Measurements from ENCODE around the gene CEP89. TPM values are rescaled to one million over a fixed set of nuclear protein-coding genes. Genes with fewer than 3 reads are reported as not detected.
"Not testable (repeated sequence)": the region's sequence is repeated elsewhere in the genome, so short reads cannot be mapped to it uniquely, and the experiment has no call there.

CEP89 gene
- total RNA-seq, 1 experiment from 2014 or later, result 21.3 TPM

- Histone ChIP-seq H3K27me3 (no peaks in the 10 kb centered on the region), H3K4me3 (no peak overlapping the region), H3K36me3 (no peaks in the 10 kb centered on the region), H3K27ac (no peak overlapping the region), H3K4me1 (peaks cover 21% of the 10 kb centered on the region), H3K9me3 (replicated peaks) (no peaks in the 10 kb centered on the region)
- no peak for DNase-seq
Measured at GRCh38 chr19:32863301-32863700, 108.5 kb downstream of the CEP89 start.

DNA sequence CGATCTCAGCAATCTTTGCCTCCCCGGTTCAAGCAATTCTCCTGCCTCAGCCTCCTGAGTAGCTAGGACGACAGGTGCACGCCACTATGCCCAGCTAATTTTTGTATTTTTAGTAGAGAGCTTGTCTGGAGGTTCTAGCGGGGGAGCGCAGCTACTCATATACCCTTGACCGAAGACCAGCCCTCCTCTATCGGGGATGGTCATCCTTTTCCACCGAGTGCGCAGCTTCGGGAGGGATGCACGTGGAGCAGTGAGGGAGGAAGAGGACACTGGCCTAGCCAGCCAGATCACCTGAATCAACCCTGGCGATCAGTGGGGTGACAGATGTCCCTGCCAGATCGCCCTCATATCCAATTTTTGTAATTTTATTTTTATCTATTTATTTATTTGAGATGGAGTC lies 109.0 kb downstream of the CEP89 start:
- Histone ChIP-seq H3K9me3 (replicated peaks) (no peaks in the 10 kb centered on the region), H3K4me1 (peaks cover 21% of the 10 kb centered on the region), H3K27me3 (no peaks in the 10 kb centered on the region), H3K27ac (no peak overlapping the region), H3K4me3 (no peak overlapping the region), H3K36me3 (no peaks in the 10 kb centered on the region)
- no peak for DNase-seq

GRCh38 chr19:32862173-32862572 lies 109.6 kb downstream of the CEP89 start:
- Histone ChIP-seq H3K9me3 (replicated peaks) (no peaks in the 10 kb centered on the region), H3K36me3 (no peaks in the 10 kb centered on the region), H3K27ac (no peak overlapping the region), H3K4me3 (no peak overlapping the region), H3K4me1 (peaks cover 16% of the 10 kb centered on the region), H3K27me3 (no peaks in the 10 kb centered on the region)
- DNase-seq, result no peak

DNA sequence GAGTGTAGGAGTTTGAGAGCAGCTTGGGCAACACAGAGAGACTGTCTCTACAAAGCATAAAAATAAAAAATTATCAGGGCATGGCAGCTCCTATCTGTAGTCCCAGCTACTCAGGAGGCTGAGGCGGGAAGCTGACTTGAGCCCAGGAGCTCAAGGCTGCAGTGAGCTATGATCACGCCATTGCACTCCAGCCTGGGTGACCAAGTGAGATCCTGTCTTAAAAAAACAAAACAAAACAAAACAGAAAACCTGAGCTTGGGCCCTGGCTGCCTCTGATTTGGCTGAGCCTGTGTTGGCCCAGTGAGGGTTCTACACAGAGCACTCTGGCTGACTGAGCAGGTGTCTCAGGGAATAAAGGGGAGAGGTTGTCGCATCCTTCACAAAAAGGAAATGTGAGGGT lies 110.2 kb downstream of the CEP89 start:
- no peak for DNase-seq
- H3K27me3 ChIP-seq, result no peaks in the 10 kb centered on the region
- peaks cover 12% of the 10 kb centered on the region for H3K4me1 ChIP-seq
- no peaks in the 10 kb centered on the region for H3K9me3 ChIP-seq (replicated peaks)
- H3K36me3 ChIP-seq, result no peaks in the 10 kb centered on the region
- no peak overlapping the region for H3K27ac ChIP-seq
- no peak overlapping the region for H3K4me3 ChIP-seq

GRCh38 chr19:32859591-32859990 lies 112.2 kb downstream of the CEP89 start:
- Histone ChIP-seq H3K9me3 (replicated peaks) (no peaks in the 10 kb centered on the region), H3K4me1 (no peaks in the 10 kb centered on the region), H3K27me3 (no peaks in the 10 kb centered on the region), H3K27ac (no peak overlapping the region), H3K36me3 (no peaks in the 10 kb centered on the region), H3K4me3 (no peak overlapping the region)
- DNase-seq, result no peak

- H3K27ac ChIP-seq, result no peak overlapping the region
- no peaks in the 10 kb centered on the region for H3K4me1 ChIP-seq
- no peaks in the 10 kb centered on the region for H3K9me3 ChIP-seq (replicated peaks)
- H3K4me3 ChIP-seq, result no peak overlapping the region
- H3K36me3 ChIP-seq, result no peaks in the 10 kb centered on the region
- DNase-seq, result no peak
- H3K27me3 ChIP-seq, result no peaks in the 10 kb centered on the region
Measured at GRCh38 chr19:32858559-32858958, 113.2 kb downstream of the CEP89 start.

GRCh38 chr19:32858155-32858554 lies 113.6 kb downstream of the CEP89 start:
- Histone ChIP-seq H3K4me1 (no peaks in the 10 kb centered on the region), H3K4me3 (no peak overlapping the region), H3K27ac (no peak overlapping the region), H3K9me3 (replicated peaks) (no peaks in the 10 kb centered on the region), H3K27me3 (no peaks in the 10 kb centered on the region), H3K36me3 (no peaks in the 10 kb centered on the region)
- DNase-seq, result no peak

DNA sequence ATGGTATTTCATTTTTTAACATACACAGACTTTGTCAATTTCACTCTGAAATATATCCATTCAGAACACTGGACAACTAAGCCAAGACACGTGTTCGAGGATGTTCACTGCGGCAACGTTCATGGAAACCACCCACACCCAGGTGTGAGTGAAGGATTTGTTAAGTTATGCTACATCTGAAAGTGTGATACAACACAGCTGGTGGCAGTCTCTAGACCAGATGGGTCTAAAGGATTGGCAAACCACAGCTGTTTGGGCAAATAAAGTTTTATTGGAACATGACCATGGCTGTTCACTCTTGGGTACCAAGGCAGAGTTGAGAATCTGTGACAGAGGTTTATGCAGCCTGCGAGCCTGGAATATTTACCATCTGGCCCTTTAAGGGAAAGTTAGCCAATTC lies 114.2 kb downstream of the CEP89 start:
- no peaks in the 10 kb centered on the region for H3K36me3 ChIP-seq
- H3K9me3 ChIP-seq (replicated peaks), result no peaks in the 10 kb centered on the region
- no peaks in the 10 kb centered on the region for H3K4me1 ChIP-seq
- no peaks in the 10 kb centered on the region for H3K27me3 ChIP-seq
- H3K4me3 ChIP-seq, result no peak overlapping the region
- no peak overlapping the region for H3K27ac ChIP-seq
- no peak for DNase-seq

DNA sequence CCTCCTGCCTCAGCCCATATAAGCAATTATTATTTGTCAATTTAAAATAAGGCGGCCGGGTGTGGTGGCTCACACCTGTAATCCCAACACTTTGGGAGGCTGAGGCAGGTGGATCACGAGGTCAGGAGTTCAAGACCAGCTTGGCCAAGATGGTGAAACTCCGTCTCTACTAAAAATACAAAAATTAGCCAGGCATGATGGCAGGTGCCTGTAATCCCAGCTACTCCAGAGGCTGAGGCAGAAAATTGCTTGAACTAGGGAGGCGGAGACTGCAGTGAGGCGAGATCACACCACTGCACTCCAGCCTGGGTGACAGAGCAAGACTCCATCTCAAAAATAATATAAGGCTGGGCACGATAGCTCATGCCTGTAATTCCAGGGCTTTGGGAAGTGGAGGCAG lies 114.9 kb downstream of the CEP89 start:
- H3K27me3 ChIP-seq; H3K27ac ChIP-seq; DNase-seq; H3K9me3 ChIP-seq (replicated peaks); H3K36me3 ChIP-seq; H3K4me1 ChIP-seq; H3K4me3 ChIP-seq: not testable (repeated sequence)

DNA sequence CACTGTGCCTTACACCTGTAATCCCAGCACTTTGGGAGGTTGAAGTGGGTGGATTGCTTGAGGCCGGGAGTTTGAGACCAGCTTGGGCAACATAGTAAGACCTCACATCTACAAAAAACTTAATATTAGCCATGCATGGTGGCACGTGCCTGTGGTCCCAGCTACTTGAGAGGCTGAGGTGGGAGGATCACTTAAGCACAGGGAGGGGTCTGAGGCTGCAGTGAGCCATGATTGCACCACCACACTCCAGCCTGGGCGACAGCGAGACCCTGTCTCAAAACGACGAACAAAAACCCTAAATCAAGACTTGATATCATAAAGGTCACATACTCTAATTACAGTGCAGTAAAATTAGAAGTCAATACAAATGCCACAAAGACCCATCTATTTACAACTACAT lies 119.5 kb downstream of the CEP89 start:
- Histone ChIP-seq H3K9me3 (replicated peaks) (no peaks in the 10 kb centered on the region), H3K27ac (no peak overlapping the region), H3K4me1 (no peaks in the 10 kb centered on the region), H3K36me3 (no peaks in the 10 kb centered on the region), H3K4me3 (no peak overlapping the region), H3K27me3 (no peaks in the 10 kb centered on the region)
- DNase-seq, result no peak

- not testable (repeated sequence) for H3K4me3 ChIP-seq; H3K27me3 ChIP-seq; H3K4me1 ChIP-seq; H3K27ac ChIP-seq; DNase-seq; H3K9me3 ChIP-seq (replicated peaks); H3K36me3 ChIP-seq
Measured at GRCh38 chr19:32848035-32848434, 123.7 kb downstream of the CEP89 start.

DNA sequence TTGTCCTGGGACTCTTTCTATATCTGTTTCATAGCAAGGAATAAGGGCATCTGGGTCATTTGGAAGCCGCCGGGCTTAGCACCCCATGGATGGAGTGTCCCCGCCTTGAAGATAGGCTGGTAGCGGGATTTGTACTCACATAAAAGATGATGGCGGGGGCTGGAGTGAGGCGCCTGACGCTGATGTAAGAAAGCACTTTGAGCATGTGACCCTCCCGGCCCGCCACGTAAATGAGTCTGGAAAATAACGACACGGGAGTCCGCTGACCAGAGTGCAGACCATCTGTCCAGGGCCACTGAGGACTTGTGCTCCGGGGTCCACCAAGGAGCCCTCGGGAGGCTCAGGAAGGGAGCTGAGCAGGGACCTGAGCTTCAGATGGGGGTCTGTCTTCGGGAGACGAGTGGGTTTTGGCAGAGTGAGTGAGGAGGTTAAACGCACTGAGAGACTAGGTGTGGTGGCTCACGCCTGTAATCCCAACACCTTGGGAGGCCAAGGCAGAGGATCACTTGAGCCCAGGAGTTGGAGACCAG lies 128.0 kb downstream of the CEP89 start:
- no peaks in the 10 kb centered on the region for H3K4me1 ChIP-seq

GRCh38 chr19:32842061-32842460 lies 129.7 kb downstream of the CEP89 start:
- no peak for DNase-seq
- no peaks in the 10 kb centered on the region for H3K9me3 ChIP-seq (replicated peaks)
- no peaks in the 10 kb centered on the region for H3K36me3 ChIP-seq
- no peaks in the 10 kb centered on the region for H3K4me1 ChIP-seq
- H3K27ac ChIP-seq, result no peak overlapping the region
- no peak overlapping the region for H3K4me3 ChIP-seq
- H3K27me3 ChIP-seq, result 0 out of 2 replicates have a peak, but pooled peaks cover 3% of the 10 kb centered on the region

More for the DNA sequence above, 128.0 kb downstream of the CEP89 start:
- H3K27me3 ChIP-seq, result no peaks in the 10 kb centered on the region
- H3K9me3 ChIP-seq (replicated peaks), result no peaks in the 10 kb centered on the region
- no peak overlapping the region for H3K4me3 ChIP-seq
- no peaks in the 10 kb centered on the region for H3K36me3 ChIP-seq
- H3K27ac ChIP-seq, result no peak overlapping the region
- DNase-seq, result no peak

- Histone ChIP-seq H3K27me3 (0 out of 2 replicates have a peak, but pooled peaks cover 3% of the 10 kb centered on the region), H3K9me3 (replicated peaks) (no peaks in the 10 kb centered on the region), H3K4me3 (no peak overlapping the region), H3K36me3 (no peaks in the 10 kb centered on the region), H3K27ac (no peak overlapping the region), H3K4me1 (no peaks in the 10 kb centered on the region; the same call in 1 of the 2 replicates)
- DNase-seq, result no peak
Measured at GRCh38 chr19:32837531-32837930, 134.2 kb downstream of the CEP89 start.

GRCh38 chr19:32833388-32833787 lies 138.4 kb downstream of the CEP89 start:
- not testable (repeated sequence) for H3K4me3 ChIP-seq; H3K36me3 ChIP-seq; H3K27ac ChIP-seq; H3K4me1 ChIP-seq; DNase-seq; H3K9me3 ChIP-seq (replicated peaks); H3K27me3 ChIP-seq

DNA sequence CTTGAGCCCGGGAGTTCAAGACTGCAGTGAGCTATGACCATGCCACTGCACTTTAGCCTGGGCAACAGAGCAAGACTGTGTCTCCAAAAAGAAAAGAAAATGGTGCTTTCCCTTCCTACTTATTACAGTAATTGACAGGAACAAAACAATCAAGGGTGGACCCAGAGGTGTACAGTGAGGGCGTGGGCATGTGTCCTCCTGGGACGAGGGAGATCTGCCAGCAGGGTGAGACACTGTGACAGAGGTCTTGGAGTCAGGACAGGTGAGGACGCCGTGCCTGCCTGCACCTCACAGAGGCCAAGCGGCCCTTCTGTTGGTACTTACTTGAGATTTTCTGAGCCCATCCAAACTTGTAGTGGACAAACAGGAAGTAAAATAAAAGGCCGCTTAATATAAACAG lies 138.9 kb downstream of the CEP89 start:
- not testable (repeated sequence) for H3K27me3 ChIP-seq; H3K4me1 ChIP-seq; DNase-seq; H3K9me3 ChIP-seq (replicated peaks); H3K36me3 ChIP-seq; H3K27ac ChIP-seq; H3K4me3 ChIP-seq

Data from SJCRH30 (cell line).